ENCODE results near the gene NHEJ1. TPM values are rescaled to one million over a fixed set of nuclear protein-coding genes. Genes with fewer than 3 reads are reported as not detected.
"Not testable (repeated sequence)": the region's sequence is repeated elsewhere in the genome, so short reads cannot be mapped to it uniquely, and the experiment has no call there.

NHEJ1 gene, protein sequence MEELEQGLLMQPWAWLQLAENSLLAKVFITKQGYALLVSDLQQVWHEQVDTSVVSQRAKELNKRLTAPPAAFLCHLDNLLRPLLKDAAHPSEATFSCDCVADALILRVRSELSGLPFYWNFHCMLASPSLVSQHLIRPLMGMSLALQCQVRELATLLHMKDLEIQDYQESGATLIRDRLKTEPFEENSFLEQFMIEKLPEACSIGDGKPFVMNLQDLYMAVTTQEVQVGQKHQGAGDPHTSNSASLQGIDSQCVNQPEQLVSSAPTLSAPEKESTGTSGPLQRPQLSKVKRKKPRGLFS
- total RNA-seq: 25.7 and 28.8 TPM in 2 replicates

- peak; percentile 96 for DNase-seq
These were observed at the start of gene NHEJ1 for GRCh38 chr2:219160186-219161017. Gene NHEJ1, minus strand, starts transcription at chr2:219160815. Its CDS starts 2,453 bp downstream, at chr2:219158362.

GRCh38 chr2:219209236-219210195 is 48.9 kb upstream of the NHEJ1 start:
- DNase-seq: no peak

- DNase-seq: peak; percentile 45
These were observed 47.5 kb upstream of the NHEJ1 start for GRCh38 chr2:219207884-219208740.

DNA sequence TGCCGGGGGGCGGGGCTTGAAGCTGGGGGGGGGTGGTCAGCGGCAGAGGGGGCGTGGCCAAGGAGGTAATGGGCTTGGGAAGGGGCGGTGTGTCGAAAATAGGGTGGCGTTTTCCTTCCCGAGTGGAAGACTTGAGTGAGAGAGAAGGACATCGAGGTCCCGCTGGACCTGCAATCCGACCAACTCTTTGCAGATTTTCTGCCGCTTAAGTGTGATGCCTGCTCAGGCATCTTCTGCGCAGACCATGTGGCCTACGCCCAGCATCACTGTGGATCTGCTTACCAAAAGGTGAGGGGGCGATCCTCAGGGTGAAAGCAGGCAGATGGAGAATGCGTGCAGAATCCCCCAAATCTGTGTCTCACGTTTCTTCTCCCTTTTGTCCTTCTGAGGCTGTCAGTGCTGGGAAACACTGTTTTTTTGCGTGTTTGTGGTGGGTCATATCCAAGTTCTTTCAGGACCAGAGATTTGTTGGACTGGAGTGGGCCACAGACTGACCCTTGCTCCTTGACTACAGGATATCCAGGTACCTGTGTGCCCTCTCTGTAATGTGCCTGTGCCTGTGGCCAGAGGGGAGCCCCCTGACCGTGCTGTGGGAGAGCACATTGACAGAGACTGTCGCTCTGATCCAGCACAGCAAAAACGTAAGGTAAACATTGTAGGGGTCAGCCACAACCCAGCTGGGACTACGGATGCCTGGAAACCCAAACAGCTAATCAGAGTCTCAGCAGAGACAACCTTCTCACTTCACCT is 46.7 kb upstream of the NHEJ1 start:
- peak; percentile 7 for DNase-seq

DNA sequence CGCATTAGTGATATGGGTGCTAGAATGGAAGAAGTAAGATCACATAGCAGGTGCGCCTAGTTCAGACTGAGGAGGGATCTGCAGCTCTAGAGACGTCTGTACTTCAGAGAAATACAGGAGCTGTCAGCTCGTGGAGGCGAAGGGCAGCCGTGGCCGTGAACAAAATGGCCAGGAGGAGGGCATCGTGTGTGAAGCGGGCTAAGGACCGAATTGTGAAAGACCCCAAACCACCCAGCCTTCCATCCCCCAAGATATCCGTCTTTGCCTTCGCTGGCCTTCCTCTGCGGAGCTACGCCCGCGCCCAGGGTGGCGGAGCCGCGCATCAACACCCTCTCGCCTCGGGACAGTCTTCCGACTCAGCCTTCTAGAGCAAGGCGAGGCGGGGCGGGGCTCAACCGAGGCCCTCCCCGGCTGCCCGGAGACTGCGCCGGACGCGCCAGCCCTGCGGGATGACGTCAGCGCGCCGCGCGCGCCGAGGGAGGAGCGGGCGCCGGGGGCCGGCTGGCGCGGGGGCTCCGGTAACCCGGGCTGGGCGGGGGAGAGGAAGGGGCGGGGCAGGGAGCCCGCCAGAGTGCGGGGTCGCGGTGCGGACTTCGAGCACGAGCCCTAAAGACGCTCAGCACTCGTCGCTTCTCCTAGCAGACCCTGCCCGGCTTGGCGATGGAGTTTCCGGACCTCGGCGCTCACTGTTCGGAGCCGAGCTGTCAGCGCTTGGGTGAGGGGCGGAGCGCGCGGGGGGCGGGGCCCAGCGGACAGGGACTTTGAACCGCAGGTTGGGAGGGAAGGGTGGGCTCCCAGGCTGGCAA is 45.9 kb upstream of the NHEJ1 start, which contains the start of gene ZFAND2B:
Gene ZFAND2B (plus strand): TSS at position 455 of the 806 bp plus-strand sequence. CDS start 206 bp downstream, at position 661.
- DNase-seq: peak; percentile 96

DNA sequence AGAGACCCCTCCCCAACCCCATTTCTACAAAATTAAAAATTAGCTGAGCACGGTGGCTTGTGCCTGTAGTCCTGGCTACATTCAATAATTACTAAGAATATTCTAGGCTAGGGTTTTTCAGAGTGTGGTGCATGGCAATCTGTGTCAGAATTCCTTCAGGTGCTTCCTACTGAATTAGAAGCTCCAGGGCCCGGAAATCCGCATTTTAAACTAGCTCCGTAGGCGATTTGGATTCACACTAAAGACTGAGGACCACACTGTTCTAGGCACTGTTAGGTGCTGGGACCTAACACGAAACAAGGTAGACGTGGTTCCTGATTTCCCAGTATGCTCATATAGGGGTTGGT is 45.3 kb upstream of the NHEJ1 start:
- DNase-seq: no peak

GRCh38 chr2:219205165-219205538 is 44.5 kb upstream of the NHEJ1 start:
- no peak for DNase-seq

GRCh38 chr2:219204425-219205164 is 44.0 kb upstream of the NHEJ1 start:
- DNase-seq: no peak

DNA sequence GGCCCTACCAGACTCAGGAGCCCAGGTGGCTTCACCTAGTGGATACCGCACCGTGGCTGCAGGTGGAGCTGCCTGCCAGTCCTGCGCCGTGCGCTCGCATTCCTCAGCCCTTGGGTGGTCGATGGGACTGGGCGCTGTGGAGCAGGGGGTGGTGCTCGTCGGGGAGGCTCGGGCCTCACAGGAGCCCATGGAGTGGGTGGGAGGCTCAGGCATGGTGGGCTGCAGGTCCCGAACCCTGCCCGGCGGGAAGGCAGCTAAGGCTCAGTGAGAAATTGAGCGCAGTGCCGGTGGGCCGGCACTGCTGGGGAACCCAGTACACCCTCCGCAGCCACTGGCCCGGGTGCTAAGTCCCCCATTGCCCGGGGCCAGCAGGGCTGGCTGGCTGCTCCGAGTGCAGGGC is 40.7 kb upstream of the NHEJ1 start:
- not testable (repeated sequence) for DNase-seq

- DNase-seq: not testable (repeated sequence)
These were observed 40.1 kb upstream of the NHEJ1 start for GRCh38 chr2:219200502-219201326.

GRCh38 chr2:219199470-219200211 is 39.0 kb upstream of the NHEJ1 start:
- DNase-seq: no peak

DNA sequence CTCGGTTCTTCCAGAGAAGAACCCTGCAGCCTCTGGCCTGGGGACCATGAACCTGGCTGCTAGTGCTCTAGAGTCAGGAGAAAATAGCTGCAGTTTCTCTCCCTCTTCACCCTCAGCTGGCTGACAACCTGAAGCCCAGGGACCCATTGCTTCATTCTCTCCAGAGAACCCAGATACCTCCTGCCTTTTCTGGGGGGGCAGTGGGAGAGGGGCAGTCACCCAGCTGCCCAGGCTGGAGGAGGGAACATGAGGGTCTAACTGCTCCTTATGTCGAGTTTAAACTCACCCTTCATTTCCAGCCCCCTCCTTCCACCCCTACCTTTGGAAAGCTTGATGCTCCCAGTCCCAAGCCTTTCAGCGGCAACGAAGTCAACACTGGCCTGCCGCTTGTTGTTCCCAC is 38.4 kb upstream of the NHEJ1 start:
- DNase-seq: no peak

DNA sequence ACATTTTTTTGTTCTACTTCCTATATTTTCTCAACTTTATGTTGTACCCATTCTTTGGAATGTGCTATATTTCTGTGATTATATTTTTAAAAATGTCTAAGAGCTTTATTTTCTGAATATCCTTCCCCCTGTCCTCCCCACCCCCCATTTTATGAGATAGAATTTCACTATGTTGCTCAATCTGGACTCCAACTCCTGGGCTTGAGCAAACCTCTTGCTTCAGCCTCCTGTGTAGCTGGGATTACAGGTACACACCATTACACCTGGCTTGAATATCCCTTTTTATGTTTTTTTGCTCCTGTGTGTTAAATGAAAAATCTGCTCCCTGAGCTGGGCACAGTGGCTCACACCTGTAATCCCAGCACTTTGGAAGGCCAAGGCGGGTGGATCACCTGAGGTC is 36.8 kb upstream of the NHEJ1 start:
- DNase-seq: no peak

GRCh38 chr2:219186754-219187456 is 26.3 kb upstream of the NHEJ1 start:
- no peak for DNase-seq

GRCh38 chr2:219184121-219184520 is 23.5 kb upstream of the NHEJ1 start:
- DNase-seq: no peak

DNA sequence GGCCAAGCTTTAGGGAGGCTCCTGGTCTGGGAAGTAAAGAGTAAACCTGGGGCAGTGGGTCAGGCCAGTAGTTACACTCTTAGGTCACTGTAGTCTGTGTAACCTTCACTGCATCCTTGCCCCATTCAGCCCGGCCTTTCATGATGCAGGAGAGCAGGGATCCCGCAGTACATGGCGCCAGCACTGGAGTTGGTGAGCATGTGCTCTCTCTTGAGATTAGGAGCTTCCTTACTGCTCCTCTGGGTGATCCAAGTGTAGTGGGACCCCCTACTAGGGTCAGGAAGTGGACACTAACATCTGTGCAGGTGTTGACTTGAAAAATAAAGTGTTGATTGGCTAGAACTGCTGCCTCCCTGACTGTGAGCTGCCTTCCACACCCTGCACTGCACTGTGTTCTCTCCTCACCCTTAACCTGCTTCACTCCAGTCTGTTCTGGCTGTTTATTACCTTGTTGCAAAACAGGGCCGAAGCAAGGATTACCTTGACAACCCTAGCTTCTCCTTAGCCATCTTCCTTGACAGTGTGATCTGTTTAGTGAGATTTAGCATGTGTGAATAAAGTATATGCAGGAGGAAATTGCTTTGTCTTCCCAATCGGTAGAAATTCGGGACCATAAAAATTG is 22.6 kb upstream of the NHEJ1 start:
- DNase-seq: no peak
